Liver (tissue), 9 donors: ENCODE measurements around the gene MDM4. TPM values are rescaled to one million over a fixed set of nuclear protein-coding genes. Genes with fewer than 3 reads are reported as not detected.

Experiments
- DNase-seq: peaks from one replicate; pipeline ENCODE4 v3.0.0-alpha.2; 2017; ENCODE audit warnings: low spot score
- H3K27ac ChIP-seq, 2 donors: one replicate each; pipeline ENCODE4 v1.7.0; 2013; ENCODE audit warnings: inconsistent platforms in 2 of 2, low read length in 2 of 2, control low read depth in 1 of 2, low read depth in 1 of 2, mild to moderate bottlenecking in 1 of 2
- H3K27me3 ChIP-seq, 4 donors: one replicate each; pipeline versions ENCODE4 v1.6.1 to v1.7.0; 2013; ENCODE audit warnings: low read length in 3 of 4, inconsistent platforms in 1 of 4, mild to moderate bottlenecking in 1 of 4, moderate library complexity in 1 of 4; ENCODE audit not compliant: control insufficient read depth in 4 of 4, insufficient read depth in 4 of 4
- H3K36me3 ChIP-seq, 4 donors: one replicate each; pipeline versions ENCODE4 v1.6.1 to v1.7.0; 2013; ENCODE audit warnings: low read length in 3 of 4, mild to moderate bottlenecking in 3 of 4, low read depth in 1 of 4, moderate library complexity in 1 of 4; ENCODE audit not compliant: control insufficient read depth in 4 of 4, insufficient read depth in 3 of 4
- H3K4me1 ChIP-seq, 4 donors: one replicate each; pipeline versions ENCODE4 v1.6.1 to v1.7.0; 2013; ENCODE audit warnings: low read length in 3 of 4, mild to moderate bottlenecking in 3 of 4, moderate library complexity in 1 of 4; ENCODE audit not compliant: control insufficient read depth in 4 of 4, insufficient read depth in 4 of 4
- H3K4me3 ChIP-seq, 3 donors: one replicate each; pipeline versions ENCODE4 v1.6.1 to v1.7.0; 2013; ENCODE audit warnings: low read length in 3 of 3, control low read depth in 1 of 3, low read depth in 1 of 3, mild to moderate bottlenecking in 1 of 3
- H3K9ac ChIP-seq, 2 donors: one replicate each; pipeline ENCODE4 v1.7.0; 2013; ENCODE audit warnings: low read length in 2 of 2, mild to moderate bottlenecking in 2 of 2, moderate library complexity in 2 of 2, control low read depth in 1 of 2, low read depth in 1 of 2
- H3K9me3 ChIP-seq, 4 donors: one replicate each; pipeline versions ENCODE4 v1.6.1 to v1.7.0; 2013; ENCODE audit warnings: low read length in 3 of 4; ENCODE audit not compliant: control insufficient read depth in 4 of 4
- ATF3 ChIP-seq: IDR thresholded peaks from 2 replicates; pipeline ENCODE4 v1.6.1; 2016; ENCODE audit warnings: antibody characterized with exemption
- CTCF ChIP-seq: fragments of 150-350 bp; IDR thresholded peaks from 2 replicates; pipeline ENCODE4 v1.5.1; 2017; ENCODE audit warnings: improper control_type of control experiment, low read depth, low read length; ENCODE audit not compliant: missing input control
- EGR1 ChIP-seq, 2 donors: IDR thresholded peaks; 2 replicates each; pipeline ENCODE4 v1.6.1; 2016 to 2018; ENCODE audit warnings: antibody characterized with exemption in 2 of 2, low read depth in 2 of 2
- FOXA1 ChIP-seq: IDR thresholded peaks from 2 replicates; pipeline ENCODE4 v1.6.1; 2016; ENCODE audit warnings: antibody characterized with exemption
- GABPA ChIP-seq, 2 donors: IDR thresholded peaks in 1 of 2; conservative IDR thresholded peaks in 1 of 2; 2 replicates each; pipeline ENCODE4 v1.6.1; 2016; ENCODE audit warnings: antibody characterized with exemption in 2 of 2, mild to moderate bottlenecking in 1 of 2, moderate library complexity in 1 of 2
- HNF4A ChIP-seq, 2 donors: conservative IDR thresholded peaks; 2 replicates each; pipeline ENCODE4 v1.6.1; 2016; ENCODE audit warnings: antibody characterized with exemption in 2 of 2, mild to moderate bottlenecking in 2 of 2
- HNF4G ChIP-seq: IDR thresholded peaks from 2 replicates; pipeline ENCODE4 v1.6.1; 2016; ENCODE audit warnings: antibody characterized with exemption
- JUND ChIP-seq, 2 donors: IDR thresholded peaks; 2 replicates each; pipeline ENCODE4 v1.6.1; 2016; ENCODE audit warnings: antibody characterized with exemption in 2 of 2
- MAX ChIP-seq: IDR thresholded peaks from 2 replicates; pipeline ENCODE4 v1.6.1; 2016; ENCODE audit warnings: antibody characterized with exemption
- NR2F2 ChIP-seq: IDR thresholded peaks from 2 replicates; pipeline ENCODE4 v1.6.1; 2016; ENCODE audit warnings: antibody characterized with exemption
- RAD21 ChIP-seq, 2 donors: IDR thresholded peaks; 2 replicates each; pipeline ENCODE4 v1.6.1; 2016; ENCODE audit warnings: antibody characterized with exemption in 2 of 2, mild to moderate bottlenecking in 2 of 2
- REST ChIP-seq: IDR thresholded peaks from 2 replicates; pipeline ENCODE4 v1.6.1; 2016; ENCODE audit warnings: antibody characterized with exemption, mild to moderate bottlenecking
- RXRA ChIP-seq, 2 donors: IDR thresholded peaks; 2 replicates each; pipeline ENCODE4 v1.6.1; 2017 to 2018; ENCODE audit warnings: antibody characterized with exemption in 2 of 2, mild to moderate bottlenecking in 1 of 2
- TAF1 ChIP-seq: conservative IDR thresholded peaks from 2 replicates; pipeline ENCODE4 v1.6.1; 2016; ENCODE audit warnings: antibody characterized with exemption, mild to moderate bottlenecking
- YY1 ChIP-seq: IDR thresholded peaks from 2 replicates; pipeline ENCODE4 v1.6.1; 2016; ENCODE audit warnings: antibody characterized with exemption, mild to moderate bottlenecking
- ZBTB33 ChIP-seq: IDR thresholded peaks from 2 replicates; pipeline ENCODE4 v1.6.1; 2016; ENCODE audit warnings: antibody characterized with exemption
- WGBS: extraction: QIAGEN DNeasy Blood & Tissue Kit; methylation state at CpG from one replicate; pipeline ENCODE4 v1.1.7; 2013; 5-methylcytosine and 5-hydroxymethylcytosine counted together
- polyA plus RNA-seq, 2 donors: library from polyadenylated mRNA; stranded (reverse) in 1 of 2; unstranded in 1 of 2; fragments of 200-250 nt in 1 of 2; fragments of >200 nt in 1 of 2; fragmentation: Nextera tagmentation in 1 of 2; extraction: Ambion mirVana in 1 of 2; gene quantifications; one replicate each; pipeline versions ENCODE4 v1.2.1 to v1.2.3, GENCODE V29; 2013 to 2015
- total RNA-seq, 2 donors: library from RNA; depleted of rRNA; stranded (reverse); fragments of >200 nt; gene quantifications; one replicate each; pipeline ENCODE4 v1.2.3, GENCODE V29; 2014
- donor health status: healthy.
- donor health status: healthy.
- donor health status: healthy.
- donor health status: healthy.
- donor health status: healthy.

The MDM4 gene
- total and polyA plus RNA-seq, 4 donors: 1.4 to 56.5 (median 21.6) TPM

- no peak for TF ChIP-seq ATF3
- TF ChIP-seq YY1: no peak
- no peak for TF ChIP-seq CTCF
- no peak for TF ChIP-seq RAD21 (IDR thresholded peaks at IDR 0.05)
- no peak for TF ChIP-seq HNF4G
- TF ChIP-seq HNF4A (conservative IDR thresholded peaks at IDR 0.05): no peak
- TF ChIP-seq TAF1: no peak
- no peak for TF ChIP-seq REST
- no peak for TF ChIP-seq EGR1 (IDR thresholded peaks at IDR 0.05; ENCODE audit: low read depth in 2 of 2)
- no peak for TF ChIP-seq NR2F2
- no peaks in the 10 kb centered on the region for H3K4me1 ChIP-seq
- no peak overlapping the region for H3K9ac ChIP-seq
- H3K9me3 ChIP-seq: no peaks in the 10 kb centered on the region
- H3K27me3 ChIP-seq: no peaks in the 10 kb centered on the region
- WGBS: 85% methylated on average over 4 of the region's 4 CpGs
- DNase-seq: no peak
- H3K27ac ChIP-seq: no peak overlapping the region
- H3K4me3 ChIP-seq: no peak overlapping the region
- H3K36me3 ChIP-seq: peaks cover 0 to 13% (median 3%) of the 10 kb centered on the region in 4 donors
Observed at GRCh38 chr1:204564835-204565234, 48.6 kb downstream of the MDM4 start.

GRCh38 chr1:204565617-204566582, 49.7 kb downstream of the MDM4 start:
- Histone ChIP-seq H3K9me3 (no peaks in the 10 kb centered on the region), H3K36me3 (peaks cover 0 to 13% (median 3%) of the 10 kb centered on the region in 4 donors), H3K4me1 (no peaks in the 10 kb centered on the region), H3K4me3 (no peak overlapping the region), H3K9ac (no peak overlapping the region), H3K27ac (no peak overlapping the region), H3K27me3 (no peaks in the 10 kb centered on the region)
- 38% methylated on average over 13 of the region's 13 CpGs for WGBS
- peak; percentile 50 for DNase-seq
- TF ChIP-seq HNF4A (conservative IDR thresholded peaks at IDR 0.05): no peak
- TF ChIP-seq ATF3: no peak
- no peak for TF ChIP-seq FOXA1
- TF ChIP-seq MAX: no peak
- no peak for TF ChIP-seq REST
- no peak for TF ChIP-seq RXRA (IDR thresholded peaks at IDR 0.05)
- peak; percentile 77 to 85 for TF ChIP-seq RAD21 (IDR thresholded peaks at IDR 0.05)
- no peak for TF ChIP-seq JUND (IDR thresholded peaks at IDR 0.05)
- no peak for TF ChIP-seq HNF4G
- TF ChIP-seq GABPA (IDR thresholded peaks at IDR 0.05 in 1 of 2, conservative IDR thresholded peaks at IDR 0.05 in 1 of 2): no peak
- no peak for TF ChIP-seq ZBTB33
- TF ChIP-seq TAF1: no peak
